ENCODE results near the gene GLTP.
"Not testable (repeated sequence)": the region's sequence is repeated elsewhere in the genome, so short reads cannot be mapped to it uniquely, and the experiment has no call there.

Gene GLTP

GRCh38 chr12:109880043-109880931 is at the start of gene GLTP:
Gene GLTP, minus strand, starts transcription at chr12:109880541. Its CDS starts 167 bp downstream, at chr12:109880374.
- DNase-seq (ENCODE audit: low read depth), result no peak

- DNase-seq (ENCODE audit: low read depth), result not testable (repeated sequence)
These were observed 49.0 kb upstream of the GLTP start for GRCh38 chr12:109929326-109929725.

- DNase-seq (ENCODE audit: low read depth), result no peak
These were observed 47.8 kb upstream of the GLTP start for GRCh38 chr12:109928058-109928656.

GRCh38 chr12:109927622-109928021 is 47.3 kb upstream of the GLTP start:
- DNase-seq (ENCODE audit: low read depth), result no peak

- no peak for DNase-seq (ENCODE audit: low read depth)
These were observed 46.3 kb upstream of the GLTP start for GRCh38 chr12:109926488-109927210.

- DNase-seq (ENCODE audit: low read depth), result no peak
These were observed 45.7 kb upstream of the GLTP start for GRCh38 chr12:109926016-109926415.

GRCh38 chr12:109925185-109925840 is 45.0 kb upstream of the GLTP start:
- DNase-seq (ENCODE audit: low read depth), result no peak

GRCh38 chr12:109923481-109924245 is 43.3 kb upstream of the GLTP start:
- no peak for DNase-seq (ENCODE audit: low read depth)

GRCh38 chr12:109923038-109923437 is 42.7 kb upstream of the GLTP start:
- no peak for DNase-seq (ENCODE audit: low read depth)

- no peak for DNase-seq (ENCODE audit: low read depth)
These were observed 41.6 kb upstream of the GLTP start for GRCh38 chr12:109921982-109922381.

GRCh38 chr12:109920261-109920780 is 40.0 kb upstream of the GLTP start:
- no peak for DNase-seq (ENCODE audit: low read depth)

- no peak for DNase-seq (ENCODE audit: low read depth)
These were observed 39.1 kb upstream of the GLTP start for GRCh38 chr12:109919456-109919855.

- no peak for DNase-seq (ENCODE audit: low read depth)
These were observed 35.7 kb upstream of the GLTP start for GRCh38 chr12:109916045-109916444.

- DNase-seq (ENCODE audit: low read depth), result no peak
These were observed 35.1 kb upstream of the GLTP start for GRCh38 chr12:109915171-109916040.

- no peak for DNase-seq (ENCODE audit: low read depth)
These were observed 34.1 kb upstream of the GLTP start for GRCh38 chr12:109914461-109914860.

GRCh38 chr12:109912855-109913321 is 32.5 kb upstream of the GLTP start:
- no peak for DNase-seq (ENCODE audit: low read depth)

- DNase-seq (ENCODE audit: low read depth), result no peak
These were observed 30.6 kb upstream of the GLTP start for GRCh38 chr12:109910969-109911348.

- no peak for DNase-seq (ENCODE audit: low read depth)
These were observed 30.1 kb upstream of the GLTP start for GRCh38 chr12:109910254-109910968.

- DNase-seq (ENCODE audit: low read depth), result no peak
These were observed 25.0 kb upstream of the GLTP start for GRCh38 chr12:109905301-109905700.
